Fibroblast of upper back skin (primary cell): ENCODE data around the gene SLC25A20.
"Not testable (repeated sequence)": the region's sequence is repeated elsewhere in the genome, so short reads cannot be mapped to it uniquely, and the experiment has no call there.

Experiments used
- DNase-seq: peaks from one replicate; pipeline ENCODE4 v3.0.0-alpha.2; 2013

SLC25A20 gene

GRCh38 chr3:48845170-48845569, 53.5 kb downstream of the SLC25A20 start:
- no peak for DNase-seq

- no peak for DNase-seq
Measured at GRCh38 chr3:48837163-48837562, 61.5 kb downstream of the SLC25A20 start.

- peak; percentile 53 for DNase-seq
Measured at GRCh38 chr3:48835650-48836366, 62.9 kb downstream of the SLC25A20 start.

GRCh38 chr3:48832684-48833083, 66.0 kb downstream of the SLC25A20 start:
- DNase-seq, result no peak

- peak; percentile 31 for DNase-seq
Measured at GRCh38 chr3:48830715-48831114, 68.0 kb downstream of the SLC25A20 start.

GRCh38 chr3:48829525-48829924, 69.2 kb downstream of the SLC25A20 start:
- DNase-seq, result not testable (repeated sequence)

- DNase-seq, result not testable (repeated sequence)
Measured at GRCh38 chr3:48827874-48828273, 70.8 kb downstream of the SLC25A20 start.

GRCh38 chr3:48826451-48826850, 72.2 kb downstream of the SLC25A20 start:
- DNase-seq, result peak; percentile 97

- DNase-seq, result peak; percentile 71
Measured at GRCh38 chr3:48820612-48821324, 77.9 kb downstream of the SLC25A20 start.

- DNase-seq, result no peak
Measured at GRCh38 chr3:48819234-48820221, 79.2 kb downstream of the SLC25A20 start.

GRCh38 chr3:48811524-48811923, 87.2 kb downstream of the SLC25A20 start:
- no peak for DNase-seq
